GM18909 (cell line): Measurements from ENCODE around the gene PHKB.
A peak's percentile ranks its signal among the peaks of the same experiment; 100 is the strongest.
"Not testable (repeated sequence)": the region's sequence is repeated elsewhere in the genome, so short reads cannot be mapped to it uniquely, and the experiment has no call there.

Experiments
- ATAC-seq: cut with Tn5 transposase; IDR thresholded peaks from one replicate; pipeline ENCODE4 v1.9.1; 2021; ENCODE audit warnings: mild to moderate bottlenecking; ENCODE audit not compliant: unreplicated experiment, poor library complexity

Gene PHKB

GRCh38 chr16:47468070-47468689, 7.0 kb downstream of the PHKB start:
- not testable (repeated sequence) for ATAC-seq

GRCh38 chr16:47469227-47469626, 8.1 kb downstream of the PHKB start:
- no peak for ATAC-seq

- ATAC-seq: no peak
Observed at GRCh38 chr16:47470211-47470610, 9.1 kb downstream of the PHKB start.

GRCh38 chr16:47470810-47471209, 9.7 kb downstream of the PHKB start:
- ATAC-seq: no peak

- ATAC-seq: not testable (repeated sequence)
Observed at GRCh38 chr16:47473004-47473403, 11.9 kb downstream of the PHKB start.

GRCh38 chr16:47473792-47474191, 12.7 kb downstream of the PHKB start:
- no peak for ATAC-seq

- ATAC-seq: no peak
Observed at GRCh38 chr16:47475786-47476185, 14.7 kb downstream of the PHKB start.

- ATAC-seq: no peak
Observed at GRCh38 chr16:47476654-47477345, 15.7 kb downstream of the PHKB start.

GRCh38 chr16:47477679-47478078, 16.5 kb downstream of the PHKB start:
- ATAC-seq: no peak

- no peak for ATAC-seq
Observed at GRCh38 chr16:47480410-47480809, 19.3 kb downstream of the PHKB start.

GRCh38 chr16:47481698-47482374, 20.7 kb downstream of the PHKB start:
- peak; percentile 66 for ATAC-seq

- ATAC-seq: no peak
Observed at GRCh38 chr16:47483616-47484015, 22.5 kb downstream of the PHKB start.

GRCh38 chr16:47486856-47487255, 25.7 kb downstream of the PHKB start:
- no peak for ATAC-seq

- ATAC-seq: no peak
Observed at GRCh38 chr16:47488051-47488450, 26.9 kb downstream of the PHKB start.

GRCh38 chr16:47490471-47490870, 29.3 kb downstream of the PHKB start:
- ATAC-seq: no peak

GRCh38 chr16:47492036-47492427, 30.9 kb downstream of the PHKB start:
- no peak for ATAC-seq

- peak; percentile 79 for ATAC-seq
Observed at GRCh38 chr16:47492428-47493377, 31.6 kb downstream of the PHKB start.

GRCh38 chr16:47493381-47494337, 32.5 kb downstream of the PHKB start:
- peak; percentile 67 for ATAC-seq

GRCh38 chr16:47499080-47499699, 38.1 kb downstream of the PHKB start:
- ATAC-seq: no peak
